Esophagus muscularis mucosa (tissue), 4 donors: ENCODE results near the gene PLB1.

Experiments
- EP300 ChIP-seq: sonication (generic); formaldehyde crosslinking; IDR thresholded peaks from one replicate; pipeline ENCODE4 v1.6.1; 2017; ENCODE audit warnings: antibody characterized with exemption
- POLR2A ChIP-seq: fragments of 450-650 bp; IDR thresholded peaks from one replicate; pipeline ENCODE4 v1.6.1; 2017; ENCODE audit warnings: antibody characterized with exemption, moderate library complexity, mild to moderate bottlenecking, low read depth
- POLR2AphosphoS5 ChIP-seq, 2 donors: sonication (generic); formaldehyde crosslinking; IDR thresholded peaks; one replicate each; pipeline ENCODE4 v1.6.1; 2017; ENCODE audit warnings: antibody characterized with exemption in 2 of 2
- TF ChIP-seq, protein P1 (sequence below), 3 experiments: fragments of 200-600 bp in 2 of 3; fragments of 450-650 bp in 1 of 3; sonication (generic) in 2 of 3; IDR thresholded peaks; one replicate each; pipeline ENCODE4 v1.5.1; 2017 to 2019; ENCODE audit warnings: antibody characterized with exemption in 3 of 3, mild to moderate bottlenecking in 2 of 3, moderate library complexity in 1 of 3

DNA sequence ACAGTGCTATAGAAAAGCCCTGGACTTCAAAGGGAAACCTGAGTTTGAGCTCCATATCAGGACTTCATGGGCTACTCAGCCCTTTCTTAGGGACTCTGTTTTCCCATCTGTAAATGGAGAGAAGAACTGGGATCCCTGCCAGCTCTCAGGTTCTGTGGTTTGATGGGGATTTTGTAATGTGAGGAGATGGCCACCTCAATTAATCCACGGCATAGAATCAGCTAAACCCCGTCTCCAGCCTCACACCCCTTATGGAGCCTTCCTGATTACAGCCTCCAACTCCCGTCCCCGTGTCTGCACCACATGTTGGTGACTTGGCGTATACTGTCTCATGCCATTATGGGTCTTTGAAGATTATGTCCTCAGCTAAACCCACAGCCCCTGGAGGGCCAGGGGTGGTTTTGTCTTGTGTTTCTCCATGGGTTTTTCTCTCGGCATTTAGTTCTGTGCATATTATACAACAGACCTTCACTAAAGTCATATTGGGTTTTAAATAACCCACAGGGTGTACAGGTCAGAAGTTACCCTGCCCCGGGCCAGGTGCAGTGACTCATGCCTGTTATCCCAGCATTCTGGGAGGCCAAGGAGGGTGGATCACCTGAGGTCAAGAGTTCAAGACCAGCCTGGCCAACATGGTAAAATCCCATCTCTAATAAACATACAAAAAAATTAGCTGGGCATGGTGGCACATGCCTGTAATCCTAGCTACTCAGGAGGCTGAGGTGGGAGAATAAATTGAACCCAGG is 192.0 kb downstream of the PLB1 start:
- TF ChIP-seq POLR2AphosphoS5 (IDR thresholded peaks at IDR 0.05) (no peak), POLR2A (no peak), EP300 (no peak)
- TF ChIP-seq, protein P1, sequence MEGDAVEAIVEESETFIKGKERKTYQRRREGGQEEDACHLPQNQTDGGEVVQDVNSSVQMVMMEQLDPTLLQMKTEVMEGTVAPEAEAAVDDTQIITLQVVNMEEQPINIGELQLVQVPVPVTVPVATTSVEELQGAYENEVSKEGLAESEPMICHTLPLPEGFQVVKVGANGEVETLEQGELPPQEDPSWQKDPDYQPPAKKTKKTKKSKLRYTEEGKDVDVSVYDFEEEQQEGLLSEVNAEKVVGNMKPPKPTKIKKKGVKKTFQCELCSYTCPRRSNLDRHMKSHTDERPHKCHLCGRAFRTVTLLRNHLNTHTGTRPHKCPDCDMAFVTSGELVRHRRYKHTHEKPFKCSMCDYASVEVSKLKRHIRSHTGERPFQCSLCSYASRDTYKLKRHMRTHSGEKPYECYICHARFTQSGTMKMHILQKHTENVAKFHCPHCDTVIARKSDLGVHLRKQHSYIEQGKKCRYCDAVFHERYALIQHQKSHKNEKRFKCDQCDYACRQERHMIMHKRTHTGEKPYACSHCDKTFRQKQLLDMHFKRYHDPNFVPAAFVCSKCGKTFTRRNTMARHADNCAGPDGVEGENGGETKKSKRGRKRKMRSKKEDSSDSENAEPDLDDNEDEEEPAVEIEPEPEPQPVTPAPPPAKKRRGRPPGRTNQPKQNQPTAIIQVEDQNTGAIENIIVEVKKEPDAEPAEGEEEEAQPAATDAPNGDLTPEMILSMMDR (IDR thresholded peaks at IDR 0.05): no peak
